Endothelial cell of umbilical vein (primary cell): ENCODE data around the gene TCN2.

Source experiments
- EZH2 ChIP-seq: IDR thresholded peaks from 2 replicates; pipeline ENCODE4 v1.6.1; 2012; ENCODE audit warnings: borderline replicate concordance, low read depth, mild to moderate bottlenecking, moderate library complexity, low read length, inconsistent platforms; ENCODE audit not compliant: severe bottlenecking
- FOS ChIP-seq: IDR thresholded peaks from 2 replicates; pipeline ENCODE4 v1.6.1; 2011; ENCODE audit warnings: mild to moderate bottlenecking, low read length, moderate library complexity, borderline replicate concordance; ENCODE audit not compliant: insufficient read depth
- POLR2AphosphoS5 ChIP-seq: IDR thresholded peaks from 2 replicates; pipeline ENCODE4 v1.6.1; 2012; ENCODE audit warnings: low read depth, mild to moderate bottlenecking, control low read depth, low read length, moderate library complexity; ENCODE audit not compliant: insufficient read depth
- TF ChIP-seq, protein P1 (sequence below), 2 donors: IDR thresholded peaks; 1 replicate in 1 of 2; 2 replicates in 1 of 2; pipeline ENCODE4 v1.5.1; 2011; ENCODE audit warnings: low read length in 2 of 2, mild to moderate bottlenecking in 2 of 2, moderate library complexity in 2 of 2, control low read depth in 1 of 2, inconsistent platforms in 1 of 2, low read depth in 1 of 2; ENCODE audit not compliant: insufficient read depth in 1 of 2; ENCODE audit errors: extremely low read depth in 1 of 2

DNA sequence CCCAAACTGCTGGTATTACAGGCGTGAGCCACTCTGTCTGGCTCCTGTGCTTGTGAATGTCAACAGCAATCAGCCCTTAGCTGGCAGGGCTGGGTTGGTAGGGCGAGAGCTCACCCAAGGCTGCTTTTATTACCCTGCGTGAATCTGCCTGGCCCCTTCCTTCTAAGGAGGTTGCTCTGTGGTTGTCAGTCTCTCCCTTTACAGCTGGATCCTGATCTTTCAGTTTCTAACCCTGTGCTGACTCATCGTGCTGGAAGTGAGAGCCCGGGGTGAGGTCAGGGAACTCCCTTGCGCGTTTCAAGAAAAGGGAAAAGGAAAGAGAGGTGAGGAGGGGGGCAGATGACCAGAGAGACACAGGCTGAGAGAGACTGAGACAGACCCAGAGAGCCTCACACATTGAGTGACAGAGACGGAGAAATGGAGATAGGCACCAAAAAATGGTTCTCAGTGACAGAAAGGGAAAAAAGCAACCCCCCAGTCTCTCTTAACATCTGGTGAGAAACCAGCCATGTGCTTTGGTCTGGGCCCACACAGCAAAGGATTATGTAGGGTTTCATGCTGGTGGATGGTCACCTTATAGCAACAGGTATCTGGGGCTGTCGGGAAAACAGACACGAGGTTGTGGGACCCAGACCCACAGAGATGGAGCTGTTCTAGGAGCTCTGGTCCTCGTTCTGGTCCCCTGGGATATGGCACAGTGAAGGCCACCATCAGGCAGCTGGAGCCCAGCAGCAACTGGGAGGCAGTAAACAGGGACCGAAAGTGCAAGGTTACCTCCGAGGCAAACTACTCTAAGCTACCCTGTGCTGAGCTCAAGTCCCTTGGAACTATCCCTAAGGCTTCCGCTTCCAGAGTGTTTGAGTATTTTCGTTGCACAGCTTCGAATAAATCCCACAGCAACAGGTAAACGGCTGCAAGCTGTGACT lies 2.5 kb downstream of the TCN2 start:
- TF ChIP-seq, protein P1, sequence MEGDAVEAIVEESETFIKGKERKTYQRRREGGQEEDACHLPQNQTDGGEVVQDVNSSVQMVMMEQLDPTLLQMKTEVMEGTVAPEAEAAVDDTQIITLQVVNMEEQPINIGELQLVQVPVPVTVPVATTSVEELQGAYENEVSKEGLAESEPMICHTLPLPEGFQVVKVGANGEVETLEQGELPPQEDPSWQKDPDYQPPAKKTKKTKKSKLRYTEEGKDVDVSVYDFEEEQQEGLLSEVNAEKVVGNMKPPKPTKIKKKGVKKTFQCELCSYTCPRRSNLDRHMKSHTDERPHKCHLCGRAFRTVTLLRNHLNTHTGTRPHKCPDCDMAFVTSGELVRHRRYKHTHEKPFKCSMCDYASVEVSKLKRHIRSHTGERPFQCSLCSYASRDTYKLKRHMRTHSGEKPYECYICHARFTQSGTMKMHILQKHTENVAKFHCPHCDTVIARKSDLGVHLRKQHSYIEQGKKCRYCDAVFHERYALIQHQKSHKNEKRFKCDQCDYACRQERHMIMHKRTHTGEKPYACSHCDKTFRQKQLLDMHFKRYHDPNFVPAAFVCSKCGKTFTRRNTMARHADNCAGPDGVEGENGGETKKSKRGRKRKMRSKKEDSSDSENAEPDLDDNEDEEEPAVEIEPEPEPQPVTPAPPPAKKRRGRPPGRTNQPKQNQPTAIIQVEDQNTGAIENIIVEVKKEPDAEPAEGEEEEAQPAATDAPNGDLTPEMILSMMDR (IDR thresholded peaks at IDR 0.05; ENCODE audit: extremely low read depth in 1 of 2, insufficient read depth in 1 of 2, low read depth in 1 of 2, low read length in 2 of 2), result no peak
- TF ChIP-seq EZH2 (no peak), POLR2AphosphoS5 (peak; percentile 52), FOS (peak; percentile 92)
